ENCODE data around the gene CNDP1. TPM values are rescaled to one million over a fixed set of nuclear protein-coding genes. Genes with fewer than 3 reads are reported as not detected.
"Not testable (repeated sequence)": the region's sequence is repeated elsewhere in the genome, so short reads cannot be mapped to it uniquely, and the experiment has no call there.

The CNDP1 gene
- polyA plus RNA-seq, 3 donors: 0.78 to 2.6 (median 2.0) TPM

GRCh38 chr18:74546007-74546406, 11.7 kb downstream of the CNDP1 start:
- no peak for DNase-seq

- no peak for DNase-seq
These were observed 12.6 kb downstream of the CNDP1 start for GRCh38 chr18:74546751-74547530.

GRCh38 chr18:74547860-74548259, 13.6 kb downstream of the CNDP1 start:
- DNase-seq: no peak

GRCh38 chr18:74549591-74550104, 15.3 kb downstream of the CNDP1 start:
- DNase-seq: no peak

GRCh38 chr18:74550886-74551285, 16.6 kb downstream of the CNDP1 start:
- no peak for DNase-seq

GRCh38 chr18:74551452-74551851, 17.2 kb downstream of the CNDP1 start:
- no peak for DNase-seq

GRCh38 chr18:74551936-74552555, 17.7 kb downstream of the CNDP1 start:
- peak; percentile 81 for DNase-seq

GRCh38 chr18:74556126-74556525, 21.8 kb downstream of the CNDP1 start:
- DNase-seq: no peak

- no peak for DNase-seq
These were observed 23.8 kb downstream of the CNDP1 start for GRCh38 chr18:74558096-74558495.

GRCh38 chr18:74562131-74562730, 27.9 kb downstream of the CNDP1 start:
- DNase-seq: no peak

- DNase-seq: no peak
These were observed 28.5 kb downstream of the CNDP1 start for GRCh38 chr18:74562775-74563174.

- no peak for DNase-seq
These were observed 29.7 kb downstream of the CNDP1 start for GRCh38 chr18:74563999-74564398.

- DNase-seq: not testable (repeated sequence)
These were observed 30.9 kb downstream of the CNDP1 start for GRCh38 chr18:74565164-74565563.

GRCh38 chr18:74565993-74566392, 31.7 kb downstream of the CNDP1 start:
- not testable (repeated sequence) for DNase-seq

GRCh38 chr18:74567822-74568221, 33.5 kb downstream of the CNDP1 start:
- no peak for DNase-seq

GRCh38 chr18:74569401-74569800, 35.1 kb downstream of the CNDP1 start:
- DNase-seq: no peak

GRCh38 chr18:74570266-74570665, 36.0 kb downstream of the CNDP1 start:
- DNase-seq: no peak

- DNase-seq: no peak
These were observed 37.8 kb downstream of the CNDP1 start for GRCh38 chr18:74571895-74572680.

GRCh38 chr18:74573053-74573452, 38.8 kb downstream of the CNDP1 start:
- no peak for DNase-seq

- DNase-seq: no peak
These were observed 40.6 kb downstream of the CNDP1 start for GRCh38 chr18:74574916-74575315.

GRCh38 chr18:74577019-74577418, 42.7 kb downstream of the CNDP1 start:
- DNase-seq: no peak

GRCh38 chr18:74579496-74580065, 45.3 kb downstream of the CNDP1 start:
- DNase-seq: no peak

All from renal pelvis (tissue), 4 donors.